Measurements from ENCODE around the gene KLLN.

GRCh38 chr10:87868277-87868676, 4.9 kb upstream of the KLLN start:
- no peak for TF ChIP-seq CTCF (conservative IDR thresholded peaks at IDR 0.05 in 1 of 2, IDR thresholded peaks at IDR 0.05 in 1 of 2; ENCODE audit: extremely low read depth in 1 of 2, insufficient read depth in 1 of 2, low read depth in 1 of 2, low read length in 2 of 2)
- no peak for TF ChIP-seq EZH2 (IDR thresholded peaks at IDR 0.05; ENCODE audit: borderline replicate concordance, low read length)
